ENCODE measurements around the gene HSPA4.
A peak's percentile ranks its signal among the peaks of the same experiment; 100 is the strongest.
"Not testable (repeated sequence)": the region's sequence is repeated elsewhere in the genome, so short reads cannot be mapped to it uniquely, and the experiment has no call there.

HSPA4 gene

DNA sequence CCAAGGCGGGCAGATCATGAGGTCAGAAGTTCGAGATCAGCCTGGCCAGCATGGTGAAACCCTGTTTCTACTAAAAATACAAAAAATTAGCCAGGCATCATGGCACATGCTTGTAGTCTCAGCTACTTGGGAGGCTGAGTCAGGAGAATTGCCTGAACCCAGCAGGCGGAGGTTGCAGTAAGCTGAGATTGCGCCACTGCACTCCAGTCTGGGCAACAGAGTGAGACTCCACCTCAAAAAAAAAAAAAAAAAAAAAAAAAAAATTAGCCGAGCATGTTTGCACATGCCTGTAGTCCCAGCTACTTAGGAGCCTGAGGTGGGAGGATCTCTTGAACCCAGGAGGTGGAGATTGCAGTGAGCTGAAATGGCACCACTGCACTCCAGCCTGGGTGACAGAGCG is 15.1 kb upstream of the HSPA4 start:
- not testable (repeated sequence) for H3K9me3 Mint-ChIP-seq; H3K4me3 Mint-ChIP-seq; H3K27me3 Mint-ChIP-seq (ENCODE audit: low read depth); H3K27ac Mint-ChIP-seq; H3K4me1 Mint-ChIP-seq (ENCODE audit: low read depth); DNase-seq (ENCODE audit: low spot score); H3K36me3 Mint-ChIP-seq (ENCODE audit: low read depth)

DNA sequence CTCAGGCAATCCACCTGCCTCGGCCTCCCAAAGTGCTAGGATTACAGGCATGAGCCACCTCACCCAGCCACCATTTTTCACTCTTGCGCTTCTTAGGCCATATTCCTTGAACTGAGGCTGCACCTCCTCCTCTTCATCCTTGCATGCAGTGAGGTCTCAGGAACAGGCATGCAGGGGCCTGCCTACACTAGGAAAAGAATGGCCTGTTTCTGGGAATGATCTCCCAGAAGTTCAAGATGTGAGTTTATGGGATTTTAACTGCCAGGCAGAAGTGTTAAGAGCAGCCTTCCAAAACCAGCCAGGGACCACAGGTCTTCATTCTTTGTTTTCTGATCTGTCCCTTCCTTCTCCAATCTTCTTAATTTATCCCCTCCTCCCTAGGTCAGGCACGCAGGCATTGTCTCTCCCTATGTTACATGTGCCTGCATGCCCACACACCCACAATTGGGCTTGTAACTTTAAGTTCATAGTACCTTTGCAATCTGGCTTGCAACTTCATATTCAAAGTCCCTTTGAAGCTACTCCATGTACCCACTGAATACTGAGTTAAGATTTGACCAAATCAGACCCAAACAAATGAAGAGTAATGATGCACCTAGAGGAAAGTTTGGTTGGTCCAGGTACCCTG is 10.5 kb upstream of the HSPA4 start:
- H3K27me3 Mint-ChIP-seq (ENCODE audit: low read depth) = no peaks in the 10 kb centered on the region
- no peak overlapping the region for H3K27ac Mint-ChIP-seq
- H3K36me3 Mint-ChIP-seq (ENCODE audit: low read depth) = no peaks in the 10 kb centered on the region
- DNase-seq (ENCODE audit: low spot score) = no peak
- H3K9me3 Mint-ChIP-seq = no peaks in the 10 kb centered on the region
- H3K4me3 Mint-ChIP-seq = no peak overlapping the region
- peaks cover 1% of the 10 kb centered on the region for H3K4me1 Mint-ChIP-seq (ENCODE audit: low read depth)

DNA sequence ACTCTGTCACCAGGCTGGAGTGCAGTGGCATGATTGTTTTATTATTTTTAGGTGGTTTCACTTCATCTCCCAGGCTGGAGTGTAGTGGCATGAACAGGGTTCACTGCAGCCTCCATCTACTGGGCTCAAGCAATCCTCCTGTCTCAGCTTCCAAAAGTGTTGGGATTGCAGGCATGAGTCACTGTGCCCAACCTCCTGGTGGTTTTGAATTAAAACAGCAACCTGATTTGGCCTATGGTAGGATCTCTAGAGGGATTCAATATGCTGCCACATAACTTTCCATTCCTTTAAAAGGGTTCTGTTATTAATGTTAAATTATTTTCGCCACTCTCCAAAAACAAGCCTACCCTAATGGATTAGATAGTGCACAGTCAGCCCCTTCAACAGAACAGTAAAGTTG is 9.9 kb upstream of the HSPA4 start:
- no peaks in the 10 kb centered on the region for H3K9me3 Mint-ChIP-seq
- H3K27me3 Mint-ChIP-seq (ENCODE audit: low read depth) = no peaks in the 10 kb centered on the region
- H3K36me3 Mint-ChIP-seq (ENCODE audit: low read depth) = no peaks in the 10 kb centered on the region
- no peak overlapping the region for H3K27ac Mint-ChIP-seq
- peaks cover 1% of the 10 kb centered on the region for H3K4me1 Mint-ChIP-seq (ENCODE audit: low read depth)
- no peak overlapping the region for H3K4me3 Mint-ChIP-seq
- no peak for DNase-seq (ENCODE audit: low spot score)

DNA sequence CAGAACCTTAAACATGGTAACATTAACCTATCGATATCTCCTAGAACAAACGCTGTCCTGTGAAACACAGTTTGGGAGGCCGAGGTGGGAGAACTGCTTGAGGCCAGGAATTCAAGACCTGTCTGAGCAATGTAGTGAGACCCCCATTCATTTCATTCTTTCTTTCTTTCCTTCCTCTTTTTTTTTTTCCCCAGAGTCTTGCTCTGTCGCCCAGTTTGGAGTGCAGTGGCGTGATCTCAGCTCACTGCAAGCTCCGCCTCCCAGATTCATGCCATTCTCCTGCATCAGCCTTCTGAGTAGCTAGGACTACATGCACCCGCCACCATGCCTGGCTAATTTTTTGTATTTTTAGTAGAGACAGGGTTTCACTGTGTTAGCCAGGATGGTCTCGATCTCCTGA is 5.3 kb upstream of the HSPA4 start:
- H3K27me3 Mint-ChIP-seq (ENCODE audit: low read depth); DNase-seq (ENCODE audit: low spot score); H3K4me1 Mint-ChIP-seq (ENCODE audit: low read depth); H3K36me3 Mint-ChIP-seq (ENCODE audit: low read depth); H3K9me3 Mint-ChIP-seq; H3K4me3 Mint-ChIP-seq; H3K27ac Mint-ChIP-seq: not testable (repeated sequence)

DNA sequence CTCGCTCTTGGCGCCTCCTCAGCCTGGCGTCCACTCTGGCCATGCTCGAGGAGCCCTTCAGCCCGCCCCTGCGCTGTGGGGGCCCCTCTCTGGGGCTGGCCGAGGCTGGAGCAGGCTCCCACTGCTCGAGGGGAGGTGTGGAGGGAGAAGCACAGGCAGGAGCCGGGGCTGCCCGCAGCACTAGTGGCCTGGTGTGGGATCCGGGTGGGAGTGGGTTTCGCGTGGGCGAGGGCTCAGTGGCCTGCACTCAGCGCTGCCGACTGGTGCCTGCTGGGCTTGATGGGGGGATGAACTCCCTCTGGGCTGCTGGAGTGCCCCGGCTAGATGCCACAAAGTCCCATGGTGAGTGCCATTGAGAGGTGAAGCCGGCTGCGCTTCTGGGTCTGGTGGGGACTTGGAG is 4.4 kb upstream of the HSPA4 start:
- DNase-seq (ENCODE audit: low spot score) = no peak
- H3K9me3 Mint-ChIP-seq = no peaks in the 10 kb centered on the region
- H3K36me3 Mint-ChIP-seq (ENCODE audit: low read depth) = peaks cover 4% of the 10 kb centered on the region
- H3K4me3 Mint-ChIP-seq = no peak overlapping the region
- peaks cover 9% of the 10 kb centered on the region for H3K4me1 Mint-ChIP-seq (ENCODE audit: low read depth)
- no peaks in the 10 kb centered on the region for H3K27me3 Mint-ChIP-seq (ENCODE audit: low read depth)
- H3K27ac Mint-ChIP-seq = no peak overlapping the region

DNA sequence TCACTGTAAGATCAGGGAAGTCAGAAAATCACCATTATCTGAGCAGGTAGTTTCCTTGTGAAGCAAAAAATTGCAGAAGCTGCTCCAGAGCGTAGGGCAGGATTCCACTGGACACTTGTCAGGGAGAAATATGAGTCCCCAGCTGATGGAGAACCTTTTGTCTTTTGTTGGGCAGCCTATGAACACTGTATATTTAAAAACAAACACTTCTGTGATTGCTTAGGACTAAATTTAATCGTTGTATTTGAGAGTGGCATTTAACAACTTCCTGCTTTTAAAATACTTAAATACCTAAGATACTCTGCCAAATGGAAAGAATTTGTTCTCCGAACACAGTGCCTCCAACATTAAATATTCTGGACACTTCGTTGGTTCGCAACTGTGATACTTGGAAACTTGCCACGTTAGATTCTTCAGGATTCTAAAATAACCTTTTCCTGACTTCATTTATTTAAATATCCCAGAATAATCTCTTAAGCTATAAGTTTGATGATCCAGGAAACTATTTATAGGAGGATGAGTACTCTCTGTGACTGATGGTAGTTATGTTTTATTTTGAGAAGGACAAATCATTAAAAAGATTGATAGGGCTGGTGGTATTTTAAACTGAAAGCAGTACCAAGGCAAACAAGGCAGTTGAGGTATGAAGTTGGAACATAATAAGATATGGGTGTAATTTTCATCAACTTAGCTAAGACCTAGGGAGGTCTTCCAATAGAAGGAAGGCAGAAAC is 2.7 kb upstream of the HSPA4 start:
- peaks cover 10% of the 10 kb centered on the region for H3K4me1 Mint-ChIP-seq (ENCODE audit: low read depth)
- no peaks in the 10 kb centered on the region for H3K9me3 Mint-ChIP-seq
- H3K27me3 Mint-ChIP-seq (ENCODE audit: low read depth) = no peaks in the 10 kb centered on the region
- no peak overlapping the region for H3K4me3 Mint-ChIP-seq
- DNase-seq (ENCODE audit: low spot score) = no peak
- H3K27ac Mint-ChIP-seq = no peak overlapping the region
- H3K36me3 Mint-ChIP-seq (ENCODE audit: low read depth) = peaks cover 5% of the 10 kb centered on the region

DNA sequence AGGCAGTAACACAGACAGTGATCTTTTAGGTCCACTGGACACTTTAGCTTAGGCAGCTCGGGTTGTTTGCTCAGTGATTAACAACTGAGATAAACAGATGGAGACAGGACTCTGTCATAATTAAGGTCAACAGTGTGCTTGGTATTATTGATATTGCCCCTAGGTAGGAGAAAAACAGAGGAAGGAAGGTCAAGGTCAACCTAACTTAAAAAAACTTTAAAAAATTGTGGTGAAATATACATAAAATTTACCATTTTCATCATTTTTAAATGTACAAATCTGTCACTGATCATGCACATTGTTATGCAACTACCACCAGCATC is 2.1 kb upstream of the HSPA4 start:
- Mint-ChIP-seq H3K4me1 (ENCODE audit: low read depth) (peaks cover 12% of the 10 kb centered on the region), H3K27me3 (ENCODE audit: low read depth) (no peaks in the 10 kb centered on the region), H3K27ac (no peak overlapping the region), H3K9me3 (no peaks in the 10 kb centered on the region), H3K36me3 (ENCODE audit: low read depth) (peaks cover 7% of the 10 kb centered on the region), H3K4me3 (no peak overlapping the region)
- no peak for DNase-seq (ENCODE audit: low spot score)

DNA sequence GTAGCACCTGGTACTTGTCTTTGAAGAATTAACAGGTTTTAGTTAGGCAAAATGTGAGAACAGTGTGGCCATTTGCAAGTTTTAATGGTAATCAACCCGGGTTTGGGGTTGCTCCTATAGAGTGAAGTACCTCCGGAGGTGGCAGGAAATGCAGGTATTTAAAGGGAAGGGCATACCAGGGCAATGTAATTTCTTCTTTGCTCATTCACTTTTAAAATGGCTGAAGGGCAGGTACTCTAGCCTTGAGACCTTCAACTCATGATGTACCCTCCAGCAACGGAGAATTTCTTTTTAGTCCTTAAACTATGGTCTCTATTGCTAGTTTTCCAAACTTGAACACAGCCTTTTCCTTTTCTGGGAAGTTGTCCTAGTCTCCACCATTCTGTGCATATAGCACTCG is 1.3 kb upstream of the HSPA4 start:
- H3K4me3 Mint-ChIP-seq = peak overlapping the region; percentile 95
- no peak for DNase-seq (ENCODE audit: low spot score)
- no peaks in the 10 kb centered on the region for H3K27me3 Mint-ChIP-seq (ENCODE audit: low read depth)
- peaks cover 19% of the 10 kb centered on the region for H3K4me1 Mint-ChIP-seq (ENCODE audit: low read depth)
- H3K27ac Mint-ChIP-seq = peak overlapping the region; percentile 99
- H3K36me3 Mint-ChIP-seq (ENCODE audit: low read depth) = peaks cover 9% of the 10 kb centered on the region
- H3K9me3 Mint-ChIP-seq = no peaks in the 10 kb centered on the region

DNA sequence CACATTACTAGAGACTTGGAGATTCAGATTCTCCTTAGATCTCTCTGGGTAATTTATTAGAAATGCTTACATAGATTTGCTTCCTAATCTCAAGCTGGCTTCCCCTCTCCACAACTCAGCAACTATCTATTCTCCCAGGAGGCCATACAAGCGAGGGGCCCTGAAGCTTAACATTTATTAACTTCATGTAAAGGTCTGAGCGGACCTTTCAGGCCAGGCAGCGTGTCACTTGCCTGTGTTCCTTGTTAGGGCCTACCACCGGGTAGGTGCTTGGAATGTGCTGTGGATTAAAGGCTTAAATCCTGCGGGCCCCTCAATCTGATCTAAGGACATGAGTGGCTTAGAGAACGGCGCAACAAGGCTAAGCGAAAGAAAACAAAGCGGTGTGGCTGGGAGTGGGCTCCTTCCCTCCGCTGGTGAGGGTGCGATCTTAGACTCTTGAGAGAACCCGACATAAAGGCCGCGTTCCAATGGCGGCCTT is 712 bp upstream of the HSPA4 start:
- peak overlapping the region; percentile 99 for H3K27ac Mint-ChIP-seq
- DNase-seq (ENCODE audit: low spot score) = no peak
- no peaks in the 10 kb centered on the region for H3K27me3 Mint-ChIP-seq (ENCODE audit: low read depth)
- peaks cover 9% of the 10 kb centered on the region for H3K36me3 Mint-ChIP-seq (ENCODE audit: low read depth)
- peak overlapping the region; percentile 95 for H3K4me3 Mint-ChIP-seq
- H3K9me3 Mint-ChIP-seq = no peaks in the 10 kb centered on the region
- peaks cover 20% of the 10 kb centered on the region for H3K4me1 Mint-ChIP-seq (ENCODE audit: low read depth)

DNA sequence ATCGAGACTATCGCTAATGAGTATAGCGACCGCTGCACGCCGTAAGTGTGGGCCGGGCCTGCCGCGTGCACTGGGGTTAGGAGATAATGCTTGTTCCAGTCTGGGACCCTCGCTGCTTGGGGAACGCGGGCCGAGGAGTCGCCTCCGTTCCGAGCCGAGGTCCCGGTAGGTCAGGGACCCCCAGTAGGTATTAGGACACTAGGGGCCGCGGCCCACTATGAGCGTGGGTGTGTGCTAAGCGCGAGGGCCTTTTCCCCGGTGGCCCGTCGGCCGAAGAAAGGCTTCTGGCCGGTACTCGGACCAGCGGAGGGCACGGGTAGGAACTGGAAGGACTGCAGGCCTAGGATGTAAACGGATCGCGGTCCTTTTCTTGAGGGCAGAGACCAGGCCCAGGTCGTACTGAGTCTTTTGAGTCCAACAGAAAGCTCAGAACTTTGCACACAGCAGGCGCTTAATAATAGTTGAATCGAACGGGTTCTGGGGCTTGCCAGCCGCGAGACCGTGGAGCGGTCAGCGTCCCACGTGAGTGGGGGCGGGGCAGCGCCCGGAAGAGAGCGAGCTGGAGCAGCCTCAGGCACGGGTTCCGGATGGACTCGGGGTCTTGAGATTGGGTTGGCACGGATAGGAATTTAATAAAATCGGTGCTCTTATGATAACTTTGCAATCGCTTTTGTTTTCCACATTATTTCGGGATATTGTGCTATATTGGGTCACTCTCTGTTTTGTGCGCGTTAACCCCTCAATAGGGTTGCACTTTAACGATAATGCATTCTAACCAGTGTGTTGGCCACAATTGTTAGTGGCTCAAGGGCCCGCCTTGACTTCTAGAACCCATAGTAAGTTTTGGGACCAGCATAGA is 733 bp downstream of the HSPA4 start:
- DNase-seq (ENCODE audit: low spot score) = peak; percentile 66
- H3K36me3 Mint-ChIP-seq (ENCODE audit: low read depth) = peaks cover 9% of the 10 kb centered on the region
- peak overlapping the region; percentile 99 for H3K27ac Mint-ChIP-seq
- H3K27me3 Mint-ChIP-seq (ENCODE audit: low read depth) = no peaks in the 10 kb centered on the region
- H3K4me3 Mint-ChIP-seq = peak overlapping the region; percentile 95
- H3K9me3 Mint-ChIP-seq = no peaks in the 10 kb centered on the region
- peaks cover 25% of the 10 kb centered on the region for H3K4me1 Mint-ChIP-seq (ENCODE audit: low read depth)

DNA sequence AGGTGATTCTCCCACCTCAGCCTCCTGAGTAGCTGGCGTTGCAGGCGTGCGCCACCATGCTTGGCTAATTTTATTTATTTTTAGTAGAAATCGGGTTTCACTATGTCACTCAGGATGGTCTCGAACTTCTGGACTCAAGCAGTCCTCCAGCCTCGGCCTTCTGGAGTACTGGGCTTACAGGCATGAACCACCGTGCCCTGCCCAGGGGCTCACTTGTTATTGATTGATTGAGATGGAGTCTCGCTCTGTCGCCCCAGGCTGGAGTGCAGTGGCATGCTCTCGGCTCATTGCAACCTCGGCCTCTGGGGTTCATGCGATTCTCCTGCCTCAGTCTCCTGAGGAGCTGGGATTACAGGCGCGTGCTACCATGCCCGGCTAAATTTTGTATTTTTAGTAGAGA is 1.6 kb downstream of the HSPA4 start:
- Mint-ChIP-seq H3K4me1 (ENCODE audit: low read depth) (peaks cover 29% of the 10 kb centered on the region), H3K27ac (no peak overlapping the region), H3K4me3 (peak overlapping the region; percentile 95), H3K36me3 (ENCODE audit: low read depth) (peaks cover 9% of the 10 kb centered on the region), H3K27me3 (ENCODE audit: low read depth) (no peaks in the 10 kb centered on the region), H3K9me3 (no peaks in the 10 kb centered on the region)
- DNase-seq (ENCODE audit: low spot score) = no peak

DNA sequence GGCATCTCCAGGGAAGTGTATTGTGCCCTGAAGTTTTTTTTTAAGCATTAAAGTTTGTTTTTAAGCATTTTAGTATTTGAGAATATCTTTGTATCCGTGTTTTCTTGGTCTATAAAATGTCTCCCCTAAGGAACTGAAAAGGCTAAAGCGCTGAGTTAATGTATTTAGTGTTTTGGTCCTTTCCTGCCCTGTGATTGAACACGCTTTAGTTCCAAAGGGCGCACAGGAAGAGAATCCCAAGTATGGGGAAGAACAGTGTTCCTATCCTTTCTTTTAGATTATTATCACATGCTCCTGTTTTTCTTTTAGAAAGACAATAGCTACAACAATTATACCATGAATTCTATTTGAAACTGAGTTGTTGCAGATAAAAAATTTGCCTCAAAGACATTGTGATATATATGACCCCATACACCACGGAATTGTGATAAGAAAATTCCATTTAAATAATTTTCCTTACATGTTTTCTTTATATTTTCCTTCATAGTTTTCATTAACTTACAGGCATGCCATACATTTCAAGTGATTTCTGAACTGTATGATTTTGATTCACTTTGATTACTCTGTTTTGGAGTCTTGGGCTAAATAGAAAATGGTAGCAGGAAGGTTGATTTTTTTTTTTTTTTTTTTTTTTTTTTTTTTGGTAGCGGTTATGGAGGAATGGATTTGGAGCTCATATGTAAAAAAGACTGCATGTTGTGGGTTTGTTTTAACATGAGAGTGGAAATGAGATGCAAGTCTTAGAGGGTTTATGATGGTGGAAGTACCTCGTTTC is 3.1 kb downstream of the HSPA4 start:
- Mint-ChIP-seq H3K27ac (no peak overlapping the region), H3K36me3 (ENCODE audit: low read depth) (peaks cover 9% of the 10 kb centered on the region), H3K9me3 (no peaks in the 10 kb centered on the region), H3K4me1 (ENCODE audit: low read depth) (peaks cover 33% of the 10 kb centered on the region), H3K4me3 (peak overlapping the region; percentile 39), H3K27me3 (ENCODE audit: low read depth) (no peaks in the 10 kb centered on the region)
- no peak for DNase-seq (ENCODE audit: low spot score)

DNA sequence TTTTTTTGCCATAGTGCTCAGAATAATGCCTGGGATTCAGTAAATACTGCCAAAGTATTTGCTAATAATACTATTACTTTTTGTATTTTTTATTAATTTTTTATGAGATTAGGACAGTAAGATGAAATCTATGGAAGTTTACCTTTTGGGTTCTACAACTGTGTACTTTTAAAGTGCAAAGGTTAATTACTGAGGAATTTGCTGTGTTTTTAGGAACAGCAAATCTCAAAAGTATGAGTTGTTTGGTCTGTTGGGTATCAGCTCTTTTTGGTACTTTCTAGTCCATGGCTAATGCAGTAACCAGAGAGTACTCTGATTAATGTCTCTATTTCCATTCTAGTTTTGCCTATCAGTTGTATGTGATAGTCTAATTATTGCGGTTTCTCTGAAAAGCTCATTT is 5.1 kb downstream of the HSPA4 start:
- Mint-ChIP-seq H3K9me3 (no peaks in the 10 kb centered on the region), H3K27ac (no peak overlapping the region), H3K36me3 (ENCODE audit: low read depth) (peaks cover 7% of the 10 kb centered on the region), H3K27me3 (ENCODE audit: low read depth) (no peaks in the 10 kb centered on the region), H3K4me1 (ENCODE audit: low read depth) (peaks cover 28% of the 10 kb centered on the region), H3K4me3 (no peak overlapping the region)
- no peak for DNase-seq (ENCODE audit: low spot score)

DNA sequence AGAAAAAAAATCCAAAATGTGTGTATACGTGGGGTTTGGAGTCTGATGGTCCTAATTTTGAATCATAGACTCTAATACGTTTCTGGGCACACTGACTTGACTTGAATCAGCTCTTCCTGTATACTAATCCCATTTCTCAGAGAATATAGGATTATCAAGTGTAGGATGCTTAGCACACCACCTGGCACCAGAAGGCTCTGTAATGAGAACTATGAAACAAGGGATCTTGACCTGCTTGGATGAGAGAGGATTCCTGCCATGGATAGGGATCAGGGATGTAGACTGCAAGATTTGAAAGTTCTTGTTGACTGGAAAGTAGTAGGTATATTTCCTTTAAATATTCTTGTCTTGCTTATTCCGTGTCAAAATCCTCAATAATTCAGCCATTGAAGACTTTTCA is 7.8 kb downstream of the HSPA4 start:
- H3K27ac Mint-ChIP-seq = peak overlapping the region; percentile 5
- peaks cover 32% of the 10 kb centered on the region for H3K4me1 Mint-ChIP-seq (ENCODE audit: low read depth)
- H3K4me3 Mint-ChIP-seq = no peak overlapping the region
- DNase-seq (ENCODE audit: low spot score) = no peak
- peaks cover 4% of the 10 kb centered on the region for H3K36me3 Mint-ChIP-seq (ENCODE audit: low read depth)
- no peaks in the 10 kb centered on the region for H3K9me3 Mint-ChIP-seq
- H3K27me3 Mint-ChIP-seq (ENCODE audit: low read depth) = no peaks in the 10 kb centered on the region
